ENCODE measurements around the gene SAMD4A.

- TF ChIP-seq CTCF (conservative IDR thresholded peaks at IDR 0.05) = no peak
- TF ChIP-seq EZH2 (IDR thresholded peaks at IDR 0.05; ENCODE audit: low read depth) = no peak
Observed at GRCh38 chr14:54669721-54670561, 103.0 kb downstream of the SAMD4A start.

All from PC-9 (cell line).